RCC 7860 (cell line): Measurements from ENCODE around the gene GP9.
"Not testable (repeated sequence)": the region's sequence is repeated elsewhere in the genome, so short reads cannot be mapped to it uniquely, and the experiment has no call there.

Source experiments
- DNase-seq: peaks from one replicate; pipeline ENCODE4 v3.0.0-alpha.2; 2015; ENCODE audit warnings: low spot score
- FAIRE-seq: peaks from 2 replicates; lab custom pipeline; 2012; peaks lifted over from hg19 to GRCh38; lab: Jason Lieb, UNC

GP9 gene

DNA sequence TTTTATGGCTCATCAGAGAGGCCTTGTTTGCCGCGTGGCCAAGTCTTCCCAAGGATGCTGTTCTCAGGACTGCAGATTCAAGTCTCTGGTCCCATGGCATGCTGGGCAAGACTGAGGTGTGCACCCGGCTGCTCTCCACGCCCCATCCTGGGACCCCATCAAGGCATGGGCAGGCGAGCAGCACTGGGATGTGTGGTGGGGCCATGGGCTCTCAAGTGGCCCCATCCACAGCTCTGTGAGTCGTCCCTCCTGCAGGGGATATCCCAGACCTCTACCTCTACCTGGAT lies 13.1 kb upstream of the GP9 start:
- FAIRE-seq (no peak), DNase-seq (no peak)

DNA sequence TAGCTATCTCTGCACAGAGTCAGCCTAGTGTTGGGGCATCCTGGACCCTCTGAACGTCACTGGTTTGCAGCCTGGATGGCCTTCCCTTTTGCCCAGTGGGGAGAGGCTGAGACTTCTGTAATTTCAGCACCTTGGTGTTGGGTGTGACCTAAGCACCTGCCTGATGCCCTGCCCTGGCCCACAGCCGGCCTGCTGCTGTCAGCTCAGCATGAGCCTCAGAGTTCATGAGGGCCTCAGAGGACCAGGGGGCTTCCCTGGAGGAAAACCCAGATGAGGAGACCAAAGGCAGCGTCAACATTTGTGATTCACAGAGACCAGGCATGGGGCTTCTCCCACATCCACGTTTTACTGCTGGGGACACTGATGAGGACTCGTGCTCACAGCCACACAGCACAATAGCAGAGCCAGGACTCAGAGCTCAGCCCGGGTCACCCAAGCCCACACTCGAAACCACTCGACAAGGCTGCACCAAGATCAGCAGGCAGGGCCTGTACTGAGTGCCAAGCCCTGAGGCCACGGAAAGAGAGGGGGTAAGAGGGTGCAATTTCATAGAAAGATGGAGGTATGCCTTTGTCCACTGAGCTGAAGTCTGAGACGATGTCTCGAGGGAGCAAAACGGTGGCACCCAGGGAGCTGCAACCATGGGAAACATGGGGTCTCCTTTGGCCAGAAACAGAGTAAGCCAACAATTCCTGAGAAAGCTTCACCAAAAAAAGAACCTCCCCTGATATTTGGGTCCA lies 9.9 kb upstream of the GP9 start:
- DNase-seq (no peak), FAIRE-seq (no peak)

DNA sequence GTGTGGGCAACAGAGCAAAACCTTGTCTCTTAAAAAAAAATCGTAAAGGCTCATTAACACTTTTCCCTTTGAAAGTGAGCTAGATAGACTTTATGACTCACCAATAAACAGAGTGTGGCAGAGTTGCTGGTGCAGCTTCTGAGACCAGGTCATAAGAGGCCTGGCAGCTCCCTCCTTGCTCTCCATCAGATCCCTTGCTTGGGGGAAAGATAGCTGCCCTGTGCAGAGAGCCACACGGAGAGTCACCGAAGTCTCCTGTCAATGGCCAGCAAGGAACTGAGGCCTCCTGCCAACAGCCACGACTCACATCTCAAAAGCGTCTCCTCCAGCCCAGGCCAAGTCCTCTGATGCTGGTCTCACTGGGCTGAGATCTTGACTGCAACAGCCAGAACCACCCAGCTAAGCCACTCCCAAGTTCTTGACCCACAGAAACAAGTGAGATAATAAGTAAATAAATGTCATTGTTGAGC lies 8.7 kb upstream of the GP9 start:
- DNase-seq (no peak), FAIRE-seq (no peak)

DNA sequence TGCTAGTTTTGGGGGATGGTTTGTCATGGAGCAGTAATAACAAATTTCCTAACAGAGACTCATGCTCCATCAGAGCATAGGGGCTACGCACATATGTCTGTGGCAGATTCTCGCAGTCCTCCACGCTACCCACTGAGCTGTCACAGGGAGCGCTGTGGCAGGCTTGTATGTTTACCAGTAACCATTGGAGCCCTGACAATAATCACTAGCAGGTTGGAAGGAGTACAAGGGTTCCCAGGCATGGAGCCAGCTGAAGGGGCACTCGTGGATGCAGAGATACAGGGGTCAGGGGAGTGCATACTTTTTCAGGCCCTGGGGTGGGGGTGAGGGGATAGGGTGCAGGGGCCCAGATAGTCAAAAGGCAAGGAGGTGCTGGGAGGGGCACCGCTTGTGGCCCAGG lies 7.9 kb upstream of the GP9 start:
- no peak for FAIRE-seq

DNA sequence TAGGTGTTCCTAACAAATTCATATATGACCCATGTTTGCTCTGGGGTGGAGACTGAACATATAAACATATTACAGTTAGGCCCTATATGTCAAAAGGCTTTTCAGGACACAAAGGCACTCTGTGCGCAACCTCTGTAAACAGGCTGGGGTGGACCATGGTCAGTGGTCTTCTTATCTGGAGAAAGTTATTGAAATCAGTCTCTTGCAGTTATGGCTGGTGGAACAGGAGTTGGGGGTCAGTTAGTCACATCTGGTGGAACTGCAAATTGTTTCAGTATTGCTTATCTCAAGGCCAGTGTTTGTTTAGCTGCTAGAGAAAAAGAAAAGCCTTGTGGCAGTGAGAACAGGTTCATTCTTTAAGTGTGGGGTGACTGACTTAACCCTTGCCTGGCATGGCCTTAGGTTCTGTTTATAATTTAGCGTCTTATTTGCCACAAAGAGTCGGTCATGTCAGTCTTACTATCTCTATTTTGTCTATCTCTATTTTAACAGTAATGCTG lies 5.9 kb upstream of the GP9 start:
- DNase-seq (no peak), FAIRE-seq (no peak)

More for the DNA sequence above, 7.9 kb upstream of the GP9 start:
- no peak for DNase-seq

DNA sequence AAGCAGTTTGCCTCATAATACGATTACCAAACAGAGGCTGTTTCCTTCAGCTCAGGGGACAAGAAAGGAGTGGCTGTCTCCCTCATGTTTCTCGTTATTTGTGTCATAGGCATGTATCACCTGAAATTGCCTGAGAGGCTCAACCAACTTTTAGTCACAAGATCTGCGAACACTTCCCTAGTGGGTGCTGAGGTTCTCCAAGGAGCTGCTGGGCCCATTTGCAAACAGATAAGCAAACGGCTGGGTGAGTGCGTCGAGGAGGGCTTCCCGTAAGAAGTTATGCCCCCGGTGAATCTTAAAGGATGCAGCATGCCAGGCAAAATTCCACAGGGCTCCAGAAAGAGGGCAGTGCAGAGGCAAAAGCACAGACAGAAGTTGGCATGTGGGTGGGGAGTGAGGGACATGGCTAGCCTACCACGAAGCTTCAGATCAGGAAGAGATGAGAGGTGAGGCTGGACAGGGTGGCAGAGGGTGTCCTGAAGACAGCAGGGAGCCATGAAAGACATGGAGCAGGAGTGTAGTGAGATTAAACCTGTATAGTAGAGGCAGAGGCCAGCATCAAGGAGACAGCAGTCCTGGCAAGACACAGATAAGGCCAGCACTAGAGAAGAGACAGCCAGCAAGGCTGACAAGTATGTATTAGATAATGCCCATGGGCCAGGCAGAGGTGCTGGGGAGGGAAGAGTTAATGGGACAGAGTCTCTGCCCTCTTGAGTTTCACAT lies 4.0 kb upstream of the GP9 start:
- no peak for DNase-seq
- FAIRE-seq = no peak

DNA sequence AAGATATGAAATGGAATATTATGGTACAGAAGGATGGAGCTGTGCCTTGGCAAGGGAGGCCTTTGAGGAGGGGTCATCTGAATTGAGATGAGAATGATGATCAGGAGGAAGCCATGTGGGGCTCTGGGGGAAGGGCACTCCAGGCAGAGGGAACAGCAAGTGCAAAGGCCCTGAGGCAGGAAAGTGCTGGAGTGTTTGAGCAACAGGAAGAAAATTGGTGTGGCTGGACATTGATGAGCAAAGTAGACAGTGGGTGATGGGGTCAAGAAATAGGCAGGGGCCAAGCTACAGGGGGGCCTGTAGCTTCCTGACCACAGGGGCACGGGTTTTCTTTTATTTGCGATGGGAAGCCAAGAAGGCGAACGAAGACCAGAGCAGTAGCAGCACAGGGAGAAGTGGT lies 3.3 kb upstream of the GP9 start:
- no peak for FAIRE-seq

DNA sequence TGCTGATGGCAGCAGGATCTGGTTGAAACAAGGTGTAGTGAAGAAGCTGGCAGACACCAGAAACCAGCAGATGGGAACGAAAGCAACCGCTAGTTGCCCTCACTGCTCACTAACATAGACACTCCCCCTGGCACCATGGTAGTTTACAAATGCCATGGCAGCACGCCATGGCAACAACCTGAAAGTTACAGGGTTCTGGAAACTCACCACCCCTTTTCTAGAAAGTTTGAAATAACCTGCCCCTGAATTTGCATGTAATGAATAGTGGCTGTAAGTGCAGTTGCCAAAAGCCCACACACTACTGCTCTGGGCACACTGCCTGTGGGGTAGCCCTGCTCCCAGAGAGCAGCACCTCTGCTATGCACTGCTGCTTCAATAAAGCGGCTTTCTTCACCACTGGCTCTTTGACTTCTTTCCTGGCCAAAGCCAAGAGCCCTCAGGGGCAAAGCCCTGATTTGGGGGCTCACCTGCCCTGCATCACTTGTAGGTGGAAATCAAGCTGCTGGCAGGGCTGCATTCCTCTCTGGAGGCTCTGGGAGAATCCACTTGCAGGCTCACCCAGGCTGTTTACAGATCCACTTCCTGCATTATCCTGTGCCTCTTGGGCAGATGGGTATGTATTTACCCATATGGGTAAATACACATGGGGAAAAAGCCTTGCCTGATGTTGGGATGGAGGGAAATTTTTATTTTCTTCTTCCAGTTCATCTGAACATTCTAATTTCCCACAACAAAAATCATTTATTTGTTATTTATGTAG lies 2.0 kb upstream of the GP9 start:
- no peak for FAIRE-seq
- no peak for DNase-seq

More for the DNA sequence above, 3.3 kb upstream of the GP9 start:
- DNase-seq = no peak

DNA sequence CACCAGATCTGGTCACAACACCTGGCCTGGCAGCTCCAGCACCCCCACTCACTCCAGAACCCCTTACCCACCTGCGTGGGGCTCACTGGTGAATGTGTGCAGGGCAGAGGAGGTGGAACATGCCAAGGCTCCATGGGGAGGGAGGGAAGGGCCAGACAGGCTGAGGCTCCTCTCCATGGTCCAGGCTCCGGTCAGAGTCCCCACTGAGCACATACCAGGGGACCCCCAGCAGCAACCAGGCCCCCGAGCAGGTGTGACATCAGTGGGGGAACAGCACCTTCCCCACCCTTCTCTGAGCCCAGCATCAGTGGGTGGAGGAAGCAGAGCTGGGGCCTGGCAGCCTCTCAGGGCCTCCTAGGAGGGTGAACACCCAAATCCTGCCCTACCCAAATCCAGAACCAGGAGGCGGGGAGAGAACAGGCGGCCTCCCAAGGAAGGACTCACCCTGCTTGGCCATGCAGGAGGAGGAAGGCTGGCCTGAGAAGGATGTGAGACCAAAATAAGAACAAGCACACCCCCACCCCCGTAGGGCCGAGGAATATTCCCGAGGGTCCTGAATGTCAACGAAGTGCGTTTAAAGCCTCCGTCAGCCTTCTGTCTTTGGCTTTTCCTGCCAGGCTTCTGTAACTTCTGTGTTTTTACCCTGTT lies 1.1 kb upstream of the GP9 start:
- FAIRE-seq = no peak
- DNase-seq = no peak

DNA sequence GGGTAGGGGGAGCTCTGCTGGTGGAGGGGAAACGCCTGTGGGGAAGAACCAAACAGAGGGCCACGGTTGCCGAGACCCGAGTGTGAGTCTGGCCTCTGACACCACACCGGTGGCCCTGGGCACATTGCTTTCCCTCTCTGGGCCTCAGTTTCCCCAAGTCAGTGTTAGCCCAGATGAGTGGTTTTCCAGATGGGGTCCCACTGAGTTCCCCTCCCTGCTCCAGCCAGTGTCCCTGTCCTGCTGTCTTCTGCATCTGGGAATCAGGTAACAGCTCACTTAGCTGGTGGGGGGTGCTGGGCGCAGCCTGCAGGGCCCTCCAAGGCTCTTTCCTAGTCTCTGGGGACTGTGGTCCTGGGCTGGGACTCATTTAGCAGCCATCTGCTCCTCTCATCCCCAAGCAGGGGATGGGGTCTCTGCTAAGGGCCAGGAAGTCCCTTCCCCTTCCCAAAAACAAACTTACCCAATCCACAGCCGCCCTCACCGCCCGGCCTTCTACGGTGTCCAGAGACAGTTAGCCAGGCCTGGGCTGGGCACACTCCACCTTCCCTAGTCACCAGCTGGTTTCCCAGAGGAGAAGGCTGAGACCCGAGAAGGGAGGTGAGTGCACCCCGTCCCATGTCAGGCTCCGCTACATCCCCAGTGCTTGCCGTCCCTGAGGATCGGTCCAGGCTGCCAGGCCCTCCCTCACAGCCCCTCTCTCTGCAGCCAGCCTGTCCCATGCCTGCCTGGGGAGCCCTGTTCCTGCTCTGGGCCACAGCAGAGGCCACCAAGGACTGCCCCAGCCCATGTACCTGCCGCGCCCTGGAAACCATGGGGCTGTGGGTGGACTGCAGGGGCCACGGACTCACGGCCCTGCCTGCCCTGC lies 676 bp downstream of the GP9 start:
- DNase-seq (no peak), FAIRE-seq (no peak)

DNA sequence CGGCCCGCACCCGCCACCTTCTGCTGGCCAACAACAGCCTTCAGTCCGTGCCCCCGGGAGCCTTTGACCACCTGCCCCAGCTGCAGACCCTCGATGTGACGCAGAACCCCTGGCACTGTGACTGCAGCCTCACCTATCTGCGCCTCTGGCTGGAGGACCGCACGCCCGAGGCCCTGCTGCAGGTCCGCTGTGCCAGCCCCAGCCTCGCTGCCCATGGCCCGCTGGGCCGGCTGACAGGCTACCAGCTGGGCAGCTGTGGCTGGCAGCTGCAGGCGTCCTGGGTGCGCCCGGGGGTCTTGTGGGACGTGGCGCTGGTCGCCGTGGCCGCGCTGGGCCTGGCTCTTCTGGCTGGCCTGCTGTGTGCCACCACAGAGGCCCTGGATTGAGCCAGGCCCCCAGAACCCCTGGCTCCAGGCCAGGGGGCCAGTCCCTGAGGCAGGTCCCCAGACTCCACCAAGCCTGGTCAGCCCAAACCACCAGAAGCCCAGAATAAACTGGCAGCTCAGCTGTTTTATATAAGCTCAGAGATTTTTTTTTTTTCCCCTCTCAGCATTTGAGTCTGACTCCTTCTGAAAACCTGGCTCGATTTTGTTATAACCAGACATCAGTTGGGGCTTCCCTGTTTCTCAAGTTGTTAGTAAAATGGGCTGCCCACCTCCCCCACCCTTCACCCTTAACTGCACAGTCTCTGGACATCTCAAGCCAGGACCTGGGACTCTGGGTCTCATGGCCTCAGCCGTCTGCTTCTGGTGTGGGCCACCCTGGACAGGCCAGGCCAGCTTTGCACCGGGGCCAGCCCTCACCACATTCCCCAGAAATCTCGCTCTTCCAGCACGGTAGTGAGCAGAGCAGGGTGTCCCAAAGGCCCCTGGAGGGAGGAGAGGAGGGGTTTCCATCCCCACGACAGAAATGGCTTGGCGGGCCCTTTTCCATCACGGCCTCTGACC lies 1.6 kb downstream of the GP9 start:
- no peak for DNase-seq
- FAIRE-seq = no peak

DNA sequence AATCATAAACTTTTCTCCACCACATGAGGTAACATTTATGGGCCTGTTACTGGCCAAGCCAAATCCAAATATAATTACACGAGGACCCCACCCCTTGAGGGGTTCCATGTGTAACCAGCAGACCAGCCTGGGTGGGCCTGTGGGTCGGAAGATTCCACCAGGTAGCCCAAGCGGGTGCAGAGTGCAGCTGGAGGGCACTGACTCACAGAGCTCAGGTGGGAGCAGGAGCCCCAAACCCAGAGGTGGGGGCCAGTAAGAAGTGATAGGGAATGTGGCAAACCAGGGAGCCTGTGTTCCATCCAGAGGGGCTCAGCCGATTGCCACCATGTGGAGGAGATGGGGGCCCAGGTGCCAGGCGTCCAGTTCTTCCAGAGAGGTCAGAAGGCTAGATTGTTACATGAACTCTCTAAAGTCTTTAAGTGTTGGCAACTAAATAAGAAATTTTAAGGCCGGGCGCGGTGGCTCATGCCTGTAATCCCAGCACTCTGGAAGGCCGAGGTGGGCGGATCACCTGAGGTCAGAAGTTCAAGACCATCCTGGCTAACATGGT lies 2.6 kb downstream of the GP9 start:
- no peak for FAIRE-seq

DNA sequence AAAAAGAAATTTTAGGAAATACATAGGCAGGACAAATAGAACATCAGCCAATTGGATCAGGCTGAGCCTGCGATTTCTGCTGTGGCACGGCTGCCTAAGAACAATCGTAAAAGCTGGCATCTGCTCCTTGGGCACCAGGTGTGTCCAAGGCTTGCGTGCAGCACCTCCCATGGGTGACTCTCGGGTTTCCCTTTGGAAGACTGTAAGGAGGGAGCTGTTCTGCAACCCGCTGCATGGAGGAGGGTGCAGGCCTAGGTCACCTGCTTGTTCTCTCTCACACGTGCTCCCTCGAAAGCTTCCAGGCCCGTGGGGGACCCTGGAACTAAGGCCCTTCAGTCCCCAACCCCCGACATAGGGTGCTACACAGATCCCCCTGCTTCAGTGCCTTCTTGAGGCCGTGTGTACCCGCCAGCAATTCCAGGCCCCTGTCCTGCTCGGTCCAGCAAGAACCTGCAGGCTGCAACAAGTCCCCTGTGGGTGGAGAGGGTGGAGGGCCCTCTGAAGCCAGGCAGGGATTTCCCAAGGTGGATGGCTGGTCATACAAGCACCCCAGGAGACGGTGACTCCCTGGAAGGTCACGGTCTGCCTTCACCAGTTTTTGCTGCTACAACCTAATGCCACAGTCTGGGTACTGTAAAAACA lies 3.4 kb downstream of the GP9 start:
- DNase-seq (no peak), FAIRE-seq (no peak)

More for the DNA sequence above, 2.6 kb downstream of the GP9 start:
- no peak for DNase-seq

DNA sequence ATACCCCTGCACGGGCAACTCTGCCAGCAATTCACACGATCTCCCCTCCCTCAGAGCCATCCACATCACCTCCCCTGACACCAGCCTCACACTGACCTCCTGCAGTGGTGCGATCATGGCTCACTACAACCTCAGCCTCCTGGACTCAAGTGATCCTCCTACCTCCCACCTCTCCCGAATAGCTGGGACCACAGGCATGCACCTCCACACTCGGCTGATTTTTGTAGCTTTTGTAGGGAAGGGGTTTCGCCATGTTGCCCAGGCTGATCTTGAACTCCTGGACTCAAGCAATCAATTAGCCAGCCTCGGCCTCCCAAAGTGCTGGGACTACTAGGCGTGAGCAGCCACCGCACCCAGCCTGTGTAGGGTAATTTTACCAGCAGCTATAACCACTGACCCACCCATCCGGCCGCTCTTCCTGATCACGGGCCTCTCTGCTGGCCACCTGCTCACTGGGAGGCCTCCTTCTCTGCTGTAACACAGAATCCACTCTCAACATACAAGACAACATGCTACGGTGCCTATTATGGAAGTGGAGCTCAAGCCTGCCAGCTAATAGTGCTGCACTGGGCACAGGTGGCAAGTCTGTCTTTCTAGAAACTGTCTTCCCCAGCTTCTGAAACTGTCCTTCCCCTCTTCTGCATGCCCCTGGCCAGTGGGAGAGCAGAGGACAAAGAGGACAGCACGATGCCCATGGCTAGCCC lies 4.6 kb downstream of the GP9 start:
- DNase-seq = no peak
- FAIRE-seq = no peak

DNA sequence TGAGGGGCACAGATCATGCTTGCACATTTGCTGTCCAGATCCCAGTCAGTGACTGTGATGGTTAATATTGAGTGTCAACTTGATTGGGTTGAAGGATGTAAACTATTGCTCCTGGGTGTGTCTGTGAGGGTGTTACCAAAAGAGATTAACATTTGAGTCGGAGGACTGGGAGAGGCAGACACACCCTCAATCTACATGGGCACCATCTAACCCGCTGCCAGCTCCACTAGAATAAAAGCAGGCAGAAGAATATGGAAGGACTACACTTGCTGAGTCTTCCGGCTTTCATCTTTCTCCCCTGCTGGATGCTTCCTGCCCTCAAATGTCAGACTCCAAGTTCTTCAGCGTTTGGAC lies 5.1 kb downstream of the GP9 start:
- DNase-seq (no peak), FAIRE-seq (no peak)

DNA sequence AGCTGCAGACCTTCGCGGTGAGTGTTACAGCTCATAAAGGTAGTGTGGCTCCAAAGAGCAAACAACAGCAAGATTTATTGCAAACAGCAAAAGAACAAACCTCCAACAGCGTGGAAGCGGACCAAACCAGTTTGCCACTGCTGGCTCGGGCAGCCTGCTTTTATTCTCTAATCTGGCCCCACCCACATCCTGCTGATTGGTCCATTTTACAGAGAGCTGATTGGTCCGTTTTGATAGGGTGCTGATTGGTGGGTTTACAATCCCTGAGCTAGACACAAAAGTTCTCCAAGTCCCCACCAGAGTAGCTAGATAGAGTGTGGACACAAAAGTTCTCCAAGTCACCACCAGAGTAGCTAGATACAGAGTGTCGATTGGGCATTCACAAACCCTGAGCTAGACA lies 7.1 kb downstream of the GP9 start:
- not testable (repeated sequence) for DNase-seq, FAIRE-seq

DNA sequence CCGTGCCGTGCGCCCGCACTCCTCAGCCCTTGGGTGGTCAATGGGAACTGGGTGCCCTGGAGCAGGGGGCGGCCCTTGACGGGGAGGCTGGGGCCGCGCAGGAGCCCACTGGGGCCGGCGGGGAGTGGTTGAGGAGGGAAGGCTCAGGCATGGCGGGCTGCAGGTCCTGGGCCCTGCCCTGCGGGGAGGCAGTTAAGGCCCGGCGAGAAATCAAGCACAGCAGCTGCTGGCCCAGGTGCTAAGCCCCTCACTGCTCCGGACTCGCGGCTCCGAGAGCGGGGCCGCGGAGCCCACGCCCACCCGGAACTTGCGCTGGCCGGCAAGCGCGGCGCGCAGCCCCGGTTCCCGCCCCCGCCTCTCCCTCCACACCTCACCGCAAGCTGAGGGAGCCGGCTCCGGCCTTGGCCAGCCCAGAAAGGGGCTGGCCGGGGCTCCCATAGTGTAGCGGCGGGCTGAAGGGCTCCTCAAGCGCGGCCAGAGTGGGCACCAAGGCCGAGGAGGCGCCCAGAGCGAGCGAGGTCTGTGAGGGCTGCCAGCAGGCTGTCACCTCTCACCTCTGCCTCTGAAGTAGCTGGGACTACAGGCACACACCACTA lies 7.8 kb downstream of the GP9 start:
- DNase-seq (no peak), FAIRE-seq (no peak)
